Smooth muscle cell (in vitro differentiated cells): ENCODE results near the gene ZNF790. TPM values are rescaled to one million over a fixed set of nuclear protein-coding genes. Genes with fewer than 3 reads are reported as not detected.

Experiments
- DNase-seq: peaks from one replicate; lab custom pipeline; 2025; ENCODE audit not compliant: unreplicated experiment; lab: John Stamatoyannopoulos, UW
- H2AFZ ChIP-seq: fragments of 200-600 bp; sonication (generic); 2 replicates; pipeline ENCODE4 v1.6.0; 2016; ENCODE audit warnings: antibody characterized with exemption, low read depth, mild to moderate bottlenecking
- H3F3A ChIP-seq: fragments of 200-600 bp; sonication (generic); 2 replicates; pipeline ENCODE4 v1.6.0; 2017; ENCODE audit warnings: antibody characterized with exemption, low read depth
- H3K27ac ChIP-seq: fragments of 200-600 bp; sonication (generic); 2 replicates; pipeline ENCODE4 v1.5.1; 2016; ENCODE audit warnings: low read depth, mild to moderate bottlenecking
- H3K27me3 ChIP-seq: fragments of 200-600 bp; sonication (generic); 2 replicates; pipeline ENCODE4 v1.6.1; 2016; ENCODE audit warnings: low read depth, mild to moderate bottlenecking
- H3K36me3 ChIP-seq: fragments of 200-600 bp; sonication (generic); 2 replicates; pipeline ENCODE4 v1.5.1; 2016; ENCODE audit warnings: low read depth
- H3K4me1 ChIP-seq: fragments of 200-600 bp; sonication (generic); 2 replicates; pipeline ENCODE4 v1.5.1; 2016; ENCODE audit warnings: low read depth
- H3K4me2 ChIP-seq: fragments of 200-600 bp; sonication (generic); 2 replicates; pipeline ENCODE4 v1.6.0; 2016; ENCODE audit warnings: mild to moderate bottlenecking
- H3K4me3 ChIP-seq: fragments of 200-600 bp; sonication (generic); 2 replicates; pipeline ENCODE4 v1.5.1; 2016; ENCODE audit warnings: mild to moderate bottlenecking
- H3K79me2 ChIP-seq: fragments of 200-600 bp; sonication (generic); 2 replicates; pipeline ENCODE4 v1.6.0; 2016; ENCODE audit warnings: low read depth, mild to moderate bottlenecking
- H3K9ac ChIP-seq: fragments of 200-600 bp; sonication (generic); 2 replicates; pipeline ENCODE4 v1.6.0; 2016; ENCODE audit warnings: low read depth
- H3K9me3 ChIP-seq: fragments of 200-600 bp; sonication (generic); replicated peaks from 2 replicates; pipeline ENCODE4 v1.5.1; 2016; ENCODE audit warnings: low read depth
- H4K20me1 ChIP-seq: fragments of 200-600 bp; sonication (generic); 2 replicates; pipeline ENCODE4 v1.6.0; 2016; ENCODE audit warnings: low read depth
- CTCF ChIP-seq: fragments of 200-600 bp; sonication (generic); IDR thresholded peaks from 2 replicates; pipeline ENCODE4 v1.5.1; 2017; ENCODE audit warnings: borderline replicate concordance, mild to moderate bottlenecking, antibody characterized with exemption; ENCODE audit not compliant: insufficient read depth, poor library complexity, severe bottlenecking
- WGBS: methylation state at CpG from one replicate; pipeline ENCODE4 v1.1.7; 2016; ENCODE audit warnings: low lambda C conversion rate; 5-methylcytosine and 5-hydroxymethylcytosine counted together
- polyA plus RNA-seq: library from polyadenylated mRNA; unstranded; fragments of >200 nt; fragmentation: Nextera tagmentation; extraction: Ambion mirVana; gene quantifications from 2 replicates; pipeline ENCODE4 v1.2.1, GENCODE V29; 2016
- total RNA-seq: library from RNA; depleted of rRNA; stranded (reverse); fragments of >200 nt; gene quantifications from 2 replicates; pipeline ENCODE4 v1.2.3, GENCODE V29; 2014

ZNF790 gene
- total and polyA plus RNA-seq, 2 experiments from 2014 or later = 5.0 to 7.8 TPM

GRCh38 chr19:36838784-36839324 lies 667 bp upstream of the ZNF790 start:
- H2AFZ ChIP-seq = peak overlapping the region; percentile 91
- H3K9me3 ChIP-seq = peaks cover 7% of the 10 kb centered on the region
- peaks cover 7% of the 10 kb centered on the region for H3K36me3 ChIP-seq
- H3K4me3 ChIP-seq = peak overlapping the region; percentile 73
- H3F3A ChIP-seq = no peaks in the 10 kb centered on the region
- no peaks in the 10 kb centered on the region for H3K27me3 ChIP-seq
- 38% methylated on average over 12 of the region's 12 CpGs for WGBS
- no peak for TF ChIP-seq CTCF
- no peak for DNase-seq
- peaks cover 5% of the 10 kb centered on the region for H3K4me1 ChIP-seq
- H3K79me2 ChIP-seq = peaks cover 39% of the 10 kb centered on the region
- H3K27ac ChIP-seq = peak overlapping the region; percentile 74
- peak overlapping the region; percentile 82 for H3K4me2 ChIP-seq
- no peaks in the 10 kb centered on the region for H4K20me1 ChIP-seq
- H3K9ac ChIP-seq = no peak overlapping the region

GRCh38 chr19:36837176-36837905 lies 846 bp downstream of the ZNF790 start:
- TF ChIP-seq CTCF = no peak
- H3K4me3 ChIP-seq = peak overlapping the region; percentile 73
- DNase-seq = no peak
- H3K79me2 ChIP-seq = peaks cover 54% of the 10 kb centered on the region
- peaks cover 5% of the 10 kb centered on the region for H3K4me1 ChIP-seq
- H4K20me1 ChIP-seq = no peaks in the 10 kb centered on the region
- H3K9ac ChIP-seq = peak overlapping the region; percentile 80
- no peaks in the 10 kb centered on the region for H3F3A ChIP-seq
- H3K27me3 ChIP-seq = no peaks in the 10 kb centered on the region
- peaks cover 21% of the 10 kb centered on the region for H3K9me3 ChIP-seq
- peaks cover 21% of the 10 kb centered on the region for H3K36me3 ChIP-seq
- peak overlapping the region; percentile 91 for H2AFZ ChIP-seq
- H3K4me2 ChIP-seq = peak overlapping the region; percentile 82
- peak overlapping the region; percentile 74 for H3K27ac ChIP-seq
- WGBS = 62% methylated on average over 8 of the region's 8 CpGs

DNA sequence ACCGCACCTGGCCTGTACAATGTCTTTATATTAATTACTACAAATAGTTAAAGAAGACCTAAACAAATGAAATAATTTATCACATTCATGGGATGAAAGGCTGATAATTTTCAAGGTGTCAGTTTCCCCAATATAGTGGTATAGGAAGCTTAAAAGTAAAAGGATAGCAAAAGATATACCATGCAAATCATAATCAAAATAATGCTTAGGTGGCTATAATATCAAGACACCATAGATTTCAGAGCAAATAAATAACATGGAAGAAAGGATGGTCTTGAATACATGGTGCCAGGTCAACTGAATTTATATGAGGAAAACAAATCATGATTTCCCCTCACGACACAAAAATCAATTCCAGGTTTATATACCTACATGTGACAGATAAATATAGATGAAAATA lies 4.8 kb downstream of the ZNF790 start:
- H3K27ac ChIP-seq = no peak overlapping the region
- no peaks in the 10 kb centered on the region for H3K27me3 ChIP-seq
- peaks cover 59% of the 10 kb centered on the region for H3K36me3 ChIP-seq
- 97% methylated on average over 2 of the region's 2 CpGs for WGBS
- peaks cover 78% of the 10 kb centered on the region for H3K79me2 ChIP-seq
- no peaks in the 10 kb centered on the region for H3K4me1 ChIP-seq
- H3K4me2 ChIP-seq = no peak overlapping the region
- no peak for DNase-seq
- no peaks in the 10 kb centered on the region for H3F3A ChIP-seq
- no peak overlapping the region for H2AFZ ChIP-seq
- no peak overlapping the region for H3K9ac ChIP-seq
- no peaks in the 10 kb centered on the region for H4K20me1 ChIP-seq
- H3K4me3 ChIP-seq = no peak overlapping the region
- TF ChIP-seq CTCF = no peak
- H3K9me3 ChIP-seq = peaks cover 60% of the 10 kb centered on the region
